ENCODE data around the gene CDPF1. TPM values are rescaled to one million over a fixed set of nuclear protein-coding genes. Genes with fewer than 3 reads are reported as not detected.
A peak's percentile ranks its signal among the peaks of the same experiment; 100 is the strongest.
"Not testable (repeated sequence)": the region's sequence is repeated elsewhere in the genome, so short reads cannot be mapped to it uniquely, and the experiment has no call there.

The CDPF1 gene
- total RNA-seq, 1 donor from 2014 or later = 10.4 TPM

- no peak for DNase-seq
- H3K27me3 Mint-ChIP-seq = no peaks in the 10 kb centered on the region
- H3K9me3 Mint-ChIP-seq = peaks cover 26% of the 10 kb centered on the region
- no peak overlapping the region for H3K27ac Mint-ChIP-seq
- H3K4me1 Mint-ChIP-seq = no peaks in the 10 kb centered on the region
- no peak overlapping the region for H3K4me3 Mint-ChIP-seq
- intact Hi-C loops (cut with micrococcal nuclease) = no loop called here
- peaks cover 58% of the 10 kb centered on the region for H3K36me3 Mint-ChIP-seq (ENCODE audit: low read depth)
Measured at GRCh38 chr22:46212195-46212594, 37.9 kb downstream of the CDPF1 start.

GRCh38 chr22:46209262-46209661 lies 40.8 kb downstream of the CDPF1 start:
- no peak for DNase-seq
- Mint-ChIP-seq H3K27ac (no peak overlapping the region), H3K27me3 (no peaks in the 10 kb centered on the region), H3K9me3 (peaks cover 26% of the 10 kb centered on the region), H3K4me1 (no peaks in the 10 kb centered on the region), H3K4me3 (no peak overlapping the region), H3K36me3 (ENCODE audit: low read depth) (peaks cover 52% of the 10 kb centered on the region)
- intact Hi-C loops (cut with micrococcal nuclease) = no loop called here

- H3K4me3 Mint-ChIP-seq = no peak overlapping the region
- no peaks in the 10 kb centered on the region for H3K27me3 Mint-ChIP-seq
- H3K9me3 Mint-ChIP-seq = peaks cover 3% of the 10 kb centered on the region
- H3K36me3 Mint-ChIP-seq (ENCODE audit: low read depth) = peaks cover 17% of the 10 kb centered on the region
- H3K4me1 Mint-ChIP-seq = no peaks in the 10 kb centered on the region
- intact Hi-C loops (cut with micrococcal nuclease) = no loop called here
- H3K27ac Mint-ChIP-seq = no peak overlapping the region
- no peak for DNase-seq
Measured at GRCh38 chr22:46203601-46203980, 46.5 kb downstream of the CDPF1 start.

DNA sequence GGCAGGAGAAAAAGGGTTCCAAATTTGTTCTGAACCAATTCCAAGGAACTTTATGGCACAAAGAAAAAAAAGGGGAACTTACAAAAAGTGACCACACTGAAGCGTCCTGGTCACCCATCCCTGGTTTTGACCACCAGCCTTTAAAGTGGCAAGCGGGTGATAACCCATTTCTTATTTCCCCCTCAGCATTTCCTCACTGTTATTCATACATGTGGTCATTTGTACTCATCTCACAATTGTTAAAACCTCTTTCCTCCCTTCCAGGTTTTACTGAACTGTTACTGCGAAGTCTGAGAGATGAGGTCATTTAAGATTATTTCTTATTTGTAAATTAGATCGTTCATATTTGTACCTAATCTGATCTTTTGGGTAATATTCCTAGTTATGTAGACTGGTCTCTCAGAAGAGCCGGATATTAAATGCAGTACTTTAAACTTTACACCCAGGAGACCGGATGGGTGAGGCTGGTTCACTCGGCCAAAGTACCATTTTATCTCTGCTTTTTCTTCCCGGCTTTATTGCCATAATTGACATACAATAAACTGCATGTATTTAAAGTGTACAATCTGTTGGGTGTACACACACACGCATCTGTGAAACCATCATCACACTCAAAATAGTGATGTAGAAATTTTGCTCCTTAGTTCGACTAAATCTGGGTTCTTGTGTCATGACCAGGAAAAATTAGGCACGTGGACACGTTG lies 47.0 kb downstream of the CDPF1 start:
- H3K4me3 Mint-ChIP-seq = no peak overlapping the region
- no peaks in the 10 kb centered on the region for H3K4me1 Mint-ChIP-seq

DNA sequence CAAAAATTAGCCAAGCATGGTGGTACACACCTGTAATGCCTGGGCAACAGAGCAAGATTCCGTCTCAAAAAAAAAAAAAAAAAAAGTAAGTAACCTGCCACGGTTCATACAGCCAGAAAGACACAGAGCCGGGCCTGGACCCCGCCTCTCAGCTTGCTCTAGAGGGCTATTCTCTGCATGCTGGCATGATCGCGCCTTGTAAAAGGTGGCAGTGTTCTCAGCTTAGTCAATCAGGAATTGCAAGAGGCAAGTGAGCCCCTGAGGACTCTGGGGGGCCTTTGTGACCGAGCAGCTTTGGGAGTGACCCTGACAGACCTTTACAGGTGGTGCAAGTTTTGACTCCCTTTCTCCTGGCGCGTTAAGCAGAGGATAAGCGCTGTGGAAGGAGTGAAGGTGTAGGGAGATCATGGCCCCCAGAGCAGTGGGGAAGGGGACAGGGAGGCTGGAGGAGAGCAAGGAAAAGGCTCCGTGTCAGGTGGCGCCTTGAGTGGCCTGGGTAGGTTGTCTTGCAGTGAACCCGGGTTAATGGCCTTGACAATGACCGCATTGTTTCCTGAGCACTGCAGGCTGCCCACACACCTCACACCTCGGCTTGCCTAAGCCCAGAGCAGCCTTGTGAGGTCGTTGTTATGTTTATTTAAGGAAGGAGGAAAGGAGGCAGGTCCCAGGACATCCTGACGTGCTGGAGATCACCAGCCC lies 48.9 kb downstream of the CDPF1 start:
- Mint-ChIP-seq H3K27ac (peak overlapping the region; percentile 51), H3K36me3 (ENCODE audit: low read depth) (peaks cover 14% of the 10 kb centered on the region), H3K27me3 (no peaks in the 10 kb centered on the region), H3K4me1 (peaks cover 2% of the 10 kb centered on the region), H3K4me3 (no peak overlapping the region), H3K9me3 (no peaks in the 10 kb centered on the region)
- intact Hi-C loops (cut with micrococcal nuclease) = no loop called here
- DNase-seq = no peak

More for the DNA sequence above, 47.0 kb downstream of the CDPF1 start:
- Mint-ChIP-seq H3K9me3 (no peaks in the 10 kb centered on the region), H3K27ac (no peak overlapping the region), H3K36me3 (ENCODE audit: low read depth) (peaks cover 14% of the 10 kb centered on the region), H3K27me3 (no peaks in the 10 kb centered on the region)
- no peak for DNase-seq
- intact Hi-C loops (cut with micrococcal nuclease) = no loop called here

- H3K4me3 Mint-ChIP-seq; H3K4me1 Mint-ChIP-seq; intact Hi-C loops (cut with micrococcal nuclease); DNase-seq; H3K27ac Mint-ChIP-seq; H3K9me3 Mint-ChIP-seq; H3K27me3 Mint-ChIP-seq: not testable (repeated sequence)
- peaks cover 10% of the 10 kb centered on the region for H3K36me3 Mint-ChIP-seq (ENCODE audit: low read depth)
Measured at GRCh38 chr22:46198806-46199205, 51.3 kb downstream of the CDPF1 start.

DNA sequence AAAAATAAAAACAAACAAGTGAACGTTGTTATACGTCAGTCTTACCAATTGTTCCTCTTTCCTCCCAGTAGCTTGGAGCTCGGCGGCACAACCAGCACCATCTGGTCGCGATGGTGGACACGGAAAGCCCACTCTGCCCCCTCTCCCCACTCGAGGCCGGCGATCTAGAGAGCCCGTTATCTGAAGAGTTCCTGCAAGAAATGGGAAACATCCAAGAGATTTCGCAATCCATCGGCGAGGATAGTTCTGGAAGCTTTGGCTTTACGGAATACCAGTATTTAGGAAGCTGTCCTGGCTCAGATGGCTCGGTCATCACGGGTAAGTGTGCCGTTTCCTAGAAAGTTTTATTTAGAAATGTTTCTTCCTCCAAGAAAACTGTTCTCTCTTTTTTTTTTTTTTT lies 51.8 kb downstream of the CDPF1 start:
- no peak for DNase-seq
- intact Hi-C loops (cut with micrococcal nuclease) = no loop called here
- Mint-ChIP-seq H3K27me3 (no peaks in the 10 kb centered on the region), H3K4me1 (peaks cover 2% of the 10 kb centered on the region), H3K27ac (no peak overlapping the region), H3K4me3 (no peak overlapping the region), H3K9me3 (no peaks in the 10 kb centered on the region), H3K36me3 (ENCODE audit: low read depth) (peaks cover 10% of the 10 kb centered on the region)

DNA sequence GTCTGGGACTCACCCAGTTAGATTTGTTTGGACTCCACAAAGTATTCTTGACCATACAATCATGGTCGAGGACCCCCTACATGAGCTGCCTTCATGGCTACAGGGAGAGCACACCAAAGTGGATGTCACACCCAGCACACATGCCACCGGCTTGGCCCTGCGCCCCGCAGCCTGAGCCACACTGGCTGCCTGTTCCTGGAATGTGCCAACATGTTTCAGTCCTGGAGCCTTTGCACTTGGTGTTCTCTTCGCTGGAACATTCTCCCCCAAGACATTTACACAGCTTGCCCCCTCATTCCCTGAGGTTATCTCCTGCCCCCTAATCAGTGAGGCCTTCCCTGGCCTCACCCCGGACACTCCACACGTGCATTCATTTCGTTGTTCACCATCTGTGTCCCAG lies 53.8 kb downstream of the CDPF1 start:
- H3K9me3 Mint-ChIP-seq = peaks cover 5% of the 10 kb centered on the region

GRCh38 chr22:46195487-46196165 lies 54.5 kb downstream of the CDPF1 start:
- Mint-ChIP-seq H3K27ac (no peak overlapping the region), H3K4me3 (no peak overlapping the region), H3K4me1 (peaks cover 2% of the 10 kb centered on the region), H3K9me3 (peaks cover 5% of the 10 kb centered on the region), H3K36me3 (ENCODE audit: low read depth) (peaks cover 12% of the 10 kb centered on the region), H3K27me3 (no peaks in the 10 kb centered on the region)
- intact Hi-C loops (cut with micrococcal nuclease) = no loop called here
- DNase-seq = no peak

More for the DNA sequence above, 53.8 kb downstream of the CDPF1 start:
- no peak for DNase-seq
- H3K27me3 Mint-ChIP-seq = no peaks in the 10 kb centered on the region
- peaks cover 12% of the 10 kb centered on the region for H3K36me3 Mint-ChIP-seq (ENCODE audit: low read depth)
- H3K4me1 Mint-ChIP-seq = peaks cover 2% of the 10 kb centered on the region
- intact Hi-C loops (cut with micrococcal nuclease) = no loop called here
- H3K4me3 Mint-ChIP-seq = no peak overlapping the region
- no peak overlapping the region for H3K27ac Mint-ChIP-seq

Other genes starting within 250 kb of the CDPF1 start
- 13.0 and 14.4 TPM in 2 replicates for gene PPARA, start 99.8 kb downstream of the CDPF1 start, total RNA-seq
- gene PKDREJ, start 13.1 kb upstream of the CDPF1 start, total RNA-seq = not detected in 2 replicates
- 19.2 and 20.3 TPM in 2 replicates for gene TTC38, start 17.7 kb upstream of the CDPF1 start, total RNA-seq
- 37.6 and 40.8 TPM in 2 replicates for gene GTSE1, start 46.6 kb upstream of the CDPF1 start, total RNA-seq
- 79.9 and 84.4 TPM in 2 replicates for gene TRMU, start 85.4 kb upstream of the CDPF1 start, total RNA-seq